ENCODE results near the gene MIS12.

The MIS12 gene, protein sequence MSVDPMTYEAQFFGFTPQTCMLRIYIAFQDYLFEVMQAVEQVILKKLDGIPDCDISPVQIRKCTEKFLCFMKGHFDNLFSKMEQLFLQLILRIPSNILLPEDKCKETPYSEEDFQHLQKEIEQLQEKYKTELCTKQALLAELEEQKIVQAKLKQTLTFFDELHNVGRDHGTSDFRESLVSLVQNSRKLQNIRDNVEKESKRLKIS

DNA sequence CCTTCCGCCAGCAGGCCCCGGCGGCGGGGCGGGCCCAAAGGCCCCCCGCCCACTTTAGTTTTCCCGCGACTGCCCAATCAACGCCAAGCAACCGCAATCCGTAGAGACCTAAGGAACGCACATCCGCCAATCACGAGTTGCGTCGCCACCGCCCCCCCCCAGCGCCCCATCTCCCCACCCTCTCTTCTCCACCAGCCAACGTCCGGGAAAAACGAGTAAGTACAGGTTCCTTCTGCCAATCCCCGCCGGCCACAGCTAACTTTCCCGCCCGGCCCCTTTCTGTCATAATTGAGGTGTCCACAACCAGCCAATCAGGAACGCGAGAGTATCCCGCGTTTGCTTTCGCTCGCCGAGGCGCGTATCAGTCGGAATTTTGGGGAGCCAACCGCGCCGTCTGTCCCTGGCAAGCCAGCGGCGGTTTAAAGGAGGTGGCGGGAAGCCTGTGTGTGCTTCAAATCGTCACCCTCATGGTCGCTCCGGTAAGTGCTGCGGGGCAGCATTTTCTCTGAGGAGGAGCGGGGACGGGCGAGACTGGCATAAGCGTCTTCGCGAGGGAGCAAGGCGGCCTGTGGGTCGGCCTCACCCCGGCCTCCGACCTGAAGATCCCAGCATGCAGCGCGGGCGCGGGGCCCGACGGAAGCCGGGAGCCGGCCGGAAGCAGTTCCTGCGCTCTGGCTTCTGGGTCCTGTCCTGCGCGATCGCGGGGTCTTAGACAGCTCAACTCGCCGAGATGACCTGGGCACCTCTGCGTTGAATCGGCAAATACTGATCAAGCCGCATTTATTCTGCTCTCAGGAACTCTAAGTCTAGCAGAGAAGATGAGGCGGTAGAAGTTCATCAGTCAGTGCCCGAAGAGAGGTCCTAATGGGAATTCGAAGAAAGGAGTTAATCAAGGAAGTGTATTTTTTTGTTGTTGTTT lies at the start of gene MIS12:
Gene MIS12 (plus strand): TSS at position 361 of the 919 bp plus-strand sequence. CDS start 2,297 bp downstream, outside the sequence.
- DNase-seq (ENCODE audit: low read depth), result peak; percentile 97

DNA sequence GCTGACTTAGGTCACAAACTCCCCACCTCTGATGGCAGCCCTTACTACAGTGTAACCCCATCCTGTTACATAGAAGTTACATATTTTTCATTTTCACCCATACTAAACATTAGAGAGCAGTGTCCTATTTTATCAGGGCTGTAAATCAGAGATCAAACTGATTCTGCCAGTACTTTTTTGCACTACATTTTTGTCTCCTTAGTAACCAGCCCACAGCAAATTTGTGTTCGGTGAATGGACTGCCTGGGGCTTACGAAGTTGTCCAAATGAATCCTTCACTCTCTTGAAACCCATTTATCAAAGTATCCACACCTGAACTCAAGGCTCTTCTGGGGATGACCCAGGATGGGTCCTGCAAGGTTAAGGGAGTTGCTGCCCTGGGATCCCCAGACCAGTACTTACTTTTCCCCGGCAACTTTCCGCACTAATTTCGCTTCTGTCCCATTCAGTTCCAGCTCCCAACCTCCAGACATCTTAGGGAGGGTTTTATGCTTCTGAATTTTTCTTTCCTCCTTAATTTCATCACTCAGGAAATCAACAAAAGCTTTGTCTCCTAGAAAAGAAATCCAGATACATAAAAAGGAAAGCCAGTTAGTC lies 48.5 kb upstream of the MIS12 start:
- no peak for DNase-seq (ENCODE audit: low read depth)

GRCh38 chr17:5438716-5439445 lies 47.5 kb upstream of the MIS12 start, which contains the start of gene C1QBP:
Gene C1QBP (minus strand): TSS chr17:5439155. CDS start chr17:5439073, 82 bp downstream.
- DNase-seq (ENCODE audit: low read depth), result peak; percentile 55

DNA sequence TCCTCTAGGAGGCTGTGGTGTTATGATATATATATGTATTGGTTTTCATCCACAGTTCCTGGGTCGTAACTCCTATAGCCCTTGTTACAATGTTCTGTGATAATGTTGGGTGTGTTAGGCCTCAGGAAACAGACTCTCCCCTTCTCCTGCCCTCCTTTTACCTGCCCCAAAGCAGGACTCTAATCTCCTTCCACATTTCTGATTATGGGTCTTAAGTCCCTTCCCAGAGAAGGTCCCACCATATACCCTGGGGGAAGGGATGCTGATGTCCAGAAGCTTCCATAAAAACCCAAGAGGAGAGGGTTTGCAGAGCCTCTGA lies 47.0 kb upstream of the MIS12 start:
- no peak for DNase-seq (ENCODE audit: low read depth)

DNA sequence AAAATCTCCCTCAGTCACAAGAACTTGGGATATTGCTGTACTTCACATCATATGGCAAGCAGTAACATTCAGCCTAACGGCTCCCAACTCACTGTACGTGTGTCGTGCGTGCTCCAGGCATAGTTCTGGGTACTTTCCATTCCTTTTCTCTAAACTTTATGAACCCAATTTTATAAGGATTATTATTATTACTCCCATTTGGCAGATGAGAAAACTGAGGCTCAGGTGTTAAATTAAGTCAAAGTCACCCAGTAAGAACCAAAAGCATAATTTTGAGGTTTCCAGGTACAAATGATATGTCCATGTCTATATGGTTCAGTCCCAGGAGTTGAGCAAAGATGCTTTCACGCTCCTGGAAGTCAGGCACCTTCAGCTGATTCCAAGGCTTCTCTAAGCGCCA lies 42.6 kb upstream of the MIS12 start:
- DNase-seq (ENCODE audit: low read depth), result no peak

DNA sequence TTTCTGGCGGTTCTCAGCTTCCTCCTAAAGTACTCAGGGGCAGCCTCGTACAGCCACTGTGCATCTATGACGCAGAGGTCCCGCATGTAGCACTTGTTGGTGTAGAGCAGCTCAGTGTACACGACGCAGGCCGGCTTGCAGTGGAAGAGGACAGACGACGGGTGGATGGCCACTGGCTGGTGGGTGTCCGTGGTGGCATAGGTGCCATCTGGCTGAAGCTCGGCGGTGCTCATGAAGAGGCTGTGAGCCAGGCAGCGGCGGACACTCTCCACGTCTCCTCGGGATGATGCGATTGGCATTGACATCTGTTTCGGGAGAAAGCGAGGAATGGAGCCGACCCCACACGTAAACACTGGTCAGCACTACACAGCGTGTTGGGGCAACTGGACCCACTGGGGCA lies 42.2 kb upstream of the MIS12 start:
- DNase-seq (ENCODE audit: low read depth), result no peak

GRCh38 chr17:5446786-5447185 lies 39.6 kb upstream of the MIS12 start:
- DNase-seq (ENCODE audit: low read depth), result no peak

DNA sequence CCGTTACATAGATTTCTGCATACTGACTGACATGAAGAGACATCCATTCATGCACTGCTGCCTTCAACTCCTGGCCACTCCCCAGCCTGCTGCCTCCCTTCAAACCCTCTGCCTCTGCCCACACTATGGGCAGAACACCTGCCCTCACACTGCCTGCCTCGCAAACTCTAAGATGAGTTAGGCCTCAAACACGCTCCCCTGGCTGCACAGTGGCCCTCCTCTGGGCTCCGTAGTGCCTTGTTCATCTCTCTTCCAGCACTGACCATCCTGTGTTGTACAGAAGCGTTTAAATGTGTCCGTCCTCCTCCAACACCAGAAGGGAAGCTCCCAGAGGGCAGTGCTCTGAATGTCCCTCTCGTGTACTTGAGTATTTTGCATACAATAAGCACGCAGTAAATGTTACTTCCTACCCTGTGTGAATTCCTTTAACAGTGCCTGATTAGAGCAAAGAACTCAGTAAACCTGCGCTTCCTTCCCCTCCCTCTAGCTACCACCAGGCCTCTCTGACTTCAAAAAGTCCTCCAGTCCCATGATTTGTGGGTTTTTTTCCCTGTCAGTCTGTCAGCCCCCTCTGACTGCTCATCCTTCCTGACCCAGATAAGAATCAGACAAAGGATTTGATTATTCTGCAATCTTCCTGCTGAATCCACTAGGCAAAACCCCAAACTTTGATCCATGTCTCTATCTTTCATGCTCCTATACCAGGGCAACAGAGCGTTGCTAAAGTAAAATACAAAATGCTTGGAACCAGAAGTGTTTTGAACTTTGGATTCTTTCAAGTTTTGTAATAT lies 21.5 kb upstream of the MIS12 start:
- DNase-seq (ENCODE audit: low read depth), result no peak

DNA sequence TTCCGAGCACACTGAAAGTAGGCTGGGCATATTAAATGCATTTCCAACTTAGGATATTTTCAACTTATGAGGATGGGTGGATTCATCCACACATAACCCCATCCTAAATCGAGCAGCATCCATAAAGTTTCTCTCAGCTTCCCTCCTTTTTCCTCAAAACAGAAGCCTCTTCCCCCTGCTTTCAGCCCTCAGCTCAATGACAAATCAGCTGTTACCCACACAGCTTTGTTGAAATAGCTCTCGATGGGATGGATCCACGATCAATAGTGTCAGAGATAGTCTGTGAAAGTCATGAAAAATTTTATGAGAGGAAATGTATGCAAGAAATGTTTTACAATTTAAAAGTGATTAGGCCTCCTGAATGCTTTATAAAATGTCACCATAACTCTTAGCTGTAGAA lies 20.1 kb upstream of the MIS12 start:
- DNase-seq (ENCODE audit: low read depth), result no peak

GRCh38 chr17:5467416-5467815 lies 18.9 kb upstream of the MIS12 start:
- DNase-seq (ENCODE audit: low read depth), result no peak

GRCh38 chr17:5468075-5468473 lies 18.3 kb upstream of the MIS12 start:
- DNase-seq (ENCODE audit: low read depth), result no peak

GRCh38 chr17:5472511-5472910 lies 13.9 kb upstream of the MIS12 start:
- DNase-seq (ENCODE audit: low read depth), result no peak

DNA sequence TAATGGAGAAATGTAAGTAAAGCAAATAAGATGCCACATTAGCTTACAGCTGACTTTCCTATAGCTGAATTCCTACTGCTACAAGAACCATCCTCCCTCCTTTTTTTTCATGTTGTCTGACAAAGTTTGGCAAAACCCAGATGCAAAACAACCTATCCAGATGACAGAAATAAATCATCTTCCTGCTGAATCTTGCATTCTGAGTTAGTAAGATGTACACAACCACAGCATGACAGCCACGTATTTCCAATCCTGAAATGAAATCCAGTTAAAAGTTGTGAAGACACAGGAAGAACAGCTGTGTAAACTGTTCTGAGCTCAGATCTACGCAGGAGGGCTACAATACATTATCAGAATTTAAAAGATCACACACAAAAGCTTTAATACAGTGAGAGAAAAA lies 12.5 kb upstream of the MIS12 start:
- DNase-seq (ENCODE audit: low read depth), result no peak

DNA sequence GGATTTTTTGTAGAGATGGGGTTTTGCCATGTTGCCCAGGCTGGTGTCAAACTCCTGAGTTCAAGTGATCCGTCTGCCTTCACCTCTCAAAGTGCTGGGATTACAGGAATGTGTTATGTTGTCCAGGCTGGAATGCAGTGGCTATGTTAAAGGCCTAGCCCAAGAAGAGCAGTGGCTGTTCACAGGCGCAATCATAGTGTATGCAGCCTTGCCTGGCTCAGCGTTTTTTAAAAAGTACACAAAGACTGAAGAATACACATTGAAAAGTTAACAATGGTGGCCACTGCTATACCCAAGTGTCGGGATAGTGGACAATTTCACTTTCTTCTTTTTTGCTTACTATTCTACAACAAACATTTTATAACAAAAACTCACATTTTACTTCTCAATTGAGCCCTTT lies 7.4 kb upstream of the MIS12 start:
- DNase-seq (ENCODE audit: low read depth), result no peak

DNA sequence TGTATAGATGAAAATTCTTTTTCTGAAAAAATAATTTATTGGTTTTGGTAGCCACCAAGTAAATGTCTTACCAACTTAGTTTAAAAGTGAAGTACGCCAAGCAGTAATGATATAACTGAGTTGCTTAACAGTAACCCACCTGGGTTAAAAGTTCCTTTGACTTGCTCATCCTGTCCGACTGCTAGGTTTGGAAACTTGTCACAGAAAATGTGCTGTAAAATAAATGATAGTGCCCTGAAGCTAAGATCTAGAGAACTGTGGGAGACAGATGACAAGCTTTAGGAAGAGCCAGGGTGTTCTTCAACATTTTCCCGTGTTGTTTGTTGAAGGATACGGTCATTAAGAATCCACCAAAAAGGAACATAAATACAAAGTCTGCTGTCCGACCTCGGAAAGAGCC lies 5.4 kb upstream of the MIS12 start:
- DNase-seq (ENCODE audit: low read depth), result no peak

GRCh38 chr17:5481451-5481850 lies 4.9 kb upstream of the MIS12 start:
- no peak for DNase-seq (ENCODE audit: low read depth)

GRCh38 chr17:5485270-5486205 lies 828 bp upstream of the MIS12 start, which contains the start of gene DERL2:
Gene DERL2 (minus strand): TSS chr17:5486178. CDS start chr17:5486161, 17 bp downstream.
- no peak for DNase-seq (ENCODE audit: low read depth)

- DNase-seq (ENCODE audit: low read depth), result no peak
Measured at GRCh38 chr17:5488752-5489151, 2.4 kb downstream of the MIS12 start.

GRCh38 chr17:5492970-5493369 lies 6.6 kb downstream of the MIS12 start:
- DNase-seq (ENCODE audit: low read depth), result no peak

DNA sequence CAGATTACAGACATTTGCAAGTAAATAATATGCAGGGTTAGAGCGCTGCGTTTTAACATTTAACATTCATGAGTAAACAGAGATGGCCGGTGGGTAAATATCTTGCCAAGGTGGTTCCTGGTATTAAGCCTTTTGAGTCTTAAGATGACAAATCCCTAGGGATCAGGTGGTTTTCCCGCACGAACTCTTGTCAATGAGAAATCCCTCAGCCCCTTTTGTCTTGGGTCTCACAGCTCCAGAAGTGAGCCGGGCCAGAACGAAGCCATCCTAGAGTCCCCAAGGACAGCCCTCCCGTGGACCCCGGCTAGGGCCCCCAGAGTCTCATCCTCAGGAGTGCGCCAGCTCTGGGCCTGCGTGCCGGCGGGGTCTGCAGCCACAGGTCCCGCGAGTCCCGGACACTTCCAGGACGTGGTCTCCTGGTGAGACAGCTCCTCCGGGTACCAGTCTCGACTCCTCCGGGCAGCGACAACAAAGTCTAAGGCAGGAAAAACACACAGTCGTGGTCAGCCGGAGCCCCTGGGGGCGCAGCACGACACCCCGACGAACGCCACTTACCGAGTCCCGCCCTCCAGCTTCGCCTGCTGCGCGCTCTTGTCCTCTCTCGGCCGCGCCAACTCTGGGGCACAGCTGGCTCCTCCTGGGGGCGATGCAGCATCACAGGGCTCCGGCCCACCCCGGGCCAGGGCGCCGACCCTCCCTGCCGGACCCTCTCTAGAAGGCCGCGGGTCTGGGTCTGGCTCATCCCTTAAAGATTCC lies 13.3 kb downstream of the MIS12 start:
- DNase-seq (ENCODE audit: low read depth), result no peak

Measured in non-pigmented ciliary epithelial cell (primary cell).